Naive B cell (primary cell): ENCODE results near the gene RER1. TPM values are rescaled to one million over a fixed set of nuclear protein-coding genes. Genes with fewer than 3 reads are reported as not detected.

Source experiments
- ATAC-seq, 2 donors: fragments of 150-1000 bp; cut with Tn5 transposase; 2 replicates each; pipeline ENCODE4 v1.10.0; 2021; ENCODE audit warnings: low read depth in 2 of 2, mild to moderate bottlenecking in 2 of 2, moderate library complexity in 2 of 2
- DNase-seq: peaks from one replicate; pipeline ENCODE4 v3.0.0; 2022
- H3K27ac Mint-ChIP-seq, 6 donors: one replicate each; pipeline ENCODE4 v1.8.0; 2020 to 2022; ENCODE audit warnings: mild to moderate bottlenecking in 6 of 6, mixed read lengths in 6 of 6, moderate library complexity in 5 of 6, inconsistent platforms in 2 of 6
- H3K27me3 Mint-ChIP-seq, 3 donors: one replicate each; pipeline ENCODE4 v1.8.0; 2021 to 2022; ENCODE audit warnings: mixed read lengths in 3 of 3, mild to moderate bottlenecking in 1 of 3
- H3K36me3 Mint-ChIP-seq, 2 donors: one replicate each; pipeline ENCODE4 v1.8.0; 2020 to 2022; ENCODE audit warnings: mixed read lengths in 2 of 2, inconsistent platforms in 1 of 2, mild to moderate bottlenecking in 1 of 2
- H3K4me1 Mint-ChIP-seq, 3 donors: one replicate each; pipeline ENCODE4 v1.8.0; 2020 to 2022; ENCODE audit warnings: mixed read lengths in 3 of 3, inconsistent platforms in 1 of 3, mild to moderate bottlenecking in 1 of 3, moderate library complexity in 1 of 3
- H3K4me3 Mint-ChIP-seq, 8 donors: one replicate each; pipeline ENCODE4 v1.8.0; 2020 to 2022; ENCODE audit warnings: mild to moderate bottlenecking in 8 of 8, mixed read lengths in 8 of 8, moderate library complexity in 8 of 8, inconsistent platforms in 2 of 8
- H3K9me3 Mint-ChIP-seq, 7 donors: one replicate each; pipeline ENCODE4 v1.8.0; 2020 to 2022; ENCODE audit warnings: mixed read lengths in 7 of 7, mild to moderate bottlenecking in 5 of 7, inconsistent platforms in 2 of 7, moderate library complexity in 1 of 7
- polyA plus RNA-seq, 6 donors: library from polyadenylated mRNA; unstranded; fragments of 300-500 nt; fragmentation: Illumina TruSeq; gene quantifications; one replicate each; pipeline ENCODE4 v1.2.3, GENCODE V29; 2021; ENCODE audit warnings: low read depth in 6 of 6

Gene RER1
- polyA plus RNA-seq, 6 donors from 2014 or later: 116 to 129 (median 121) TPM

- H3K9me3 Mint-ChIP-seq: peaks cover 0 to 18% (median 6%) of the 10 kb centered on the region in 7 donors
- no peak for ATAC-seq
- H3K27ac Mint-ChIP-seq: peak overlapping the region in 1 of 6 donors; percentile 90
- H3K4me3 Mint-ChIP-seq: no peak overlapping the region
- H3K27me3 Mint-ChIP-seq: no peaks in the 10 kb centered on the region
- no peak for DNase-seq
- H3K36me3 Mint-ChIP-seq: peaks cover 3 to 7% of the 10 kb centered on the region in 2 donors
- no peaks in the 10 kb centered on the region for H3K4me1 Mint-ChIP-seq
These were observed 32.7 kb upstream of the RER1 start for GRCh38 chr1:2358651-2359640.

DNA sequence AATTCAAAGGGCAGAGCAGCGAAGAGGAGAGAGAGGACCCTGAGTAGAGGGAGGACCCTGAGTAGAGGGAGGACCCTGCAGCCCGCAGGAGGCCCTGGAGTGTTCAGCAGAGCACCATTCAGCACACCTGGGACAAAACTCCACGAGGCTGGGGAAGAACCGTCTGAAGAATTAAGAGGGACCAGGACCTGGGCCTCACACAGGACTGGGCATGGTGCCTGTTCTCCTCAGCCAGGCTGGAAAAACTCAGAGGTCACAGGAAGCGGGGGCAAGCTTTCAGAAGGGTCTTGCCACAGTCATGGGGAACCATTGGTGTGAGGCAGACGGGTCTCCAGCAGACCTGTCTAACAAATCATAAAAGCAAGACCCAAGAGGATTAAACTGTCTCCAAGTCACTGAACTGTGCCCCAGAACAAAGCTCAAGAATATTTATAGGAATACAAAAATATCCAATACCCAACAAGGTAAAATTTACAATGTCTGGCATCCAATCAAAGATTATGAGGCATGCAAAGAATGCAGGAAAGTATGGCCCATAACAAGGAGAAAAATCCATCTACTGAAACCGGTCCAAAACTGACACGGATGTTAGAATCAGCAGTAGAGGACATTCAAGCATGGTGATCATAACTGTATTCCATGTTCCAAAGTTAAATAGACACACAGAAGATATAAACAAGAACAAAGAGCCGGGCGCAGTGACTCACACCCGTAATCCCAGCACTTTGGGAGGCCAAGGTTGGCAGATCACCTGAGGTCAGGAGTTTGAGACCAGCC lies 30.9 kb upstream of the RER1 start:
- peaks cover 0 to 19% (median 8%) of the 10 kb centered on the region in 7 donors for H3K9me3 Mint-ChIP-seq
- no peak for ATAC-seq
- peaks cover 3 to 7% of the 10 kb centered on the region in 2 donors for H3K36me3 Mint-ChIP-seq
- H3K4me3 Mint-ChIP-seq: no peak overlapping the region
- no peak overlapping the region for H3K27ac Mint-ChIP-seq
- DNase-seq: no peak
- H3K4me1 Mint-ChIP-seq: no peaks in the 10 kb centered on the region
- H3K27me3 Mint-ChIP-seq: no peaks in the 10 kb centered on the region

GRCh38 chr1:2363847-2364513 lies 27.7 kb upstream of the RER1 start:
- DNase-seq: no peak
- Mint-ChIP-seq H3K36me3 (peaks cover 3 to 7% of the 10 kb centered on the region in 2 donors), H3K9me3 (peaks cover 0 to 19% (median 8%) of the 10 kb centered on the region in 7 donors), H3K27me3 (no peaks in the 10 kb centered on the region), H3K4me3 (no peak overlapping the region), H3K27ac (peak overlapping the region in 1 of 6 donors; percentile 75), H3K4me1 (no peaks in the 10 kb centered on the region)
- ATAC-seq: no peak

- H3K9me3 Mint-ChIP-seq: peaks cover 0 to 10% (median 6%) of the 10 kb centered on the region in 7 donors
- H3K4me3 Mint-ChIP-seq: no peak overlapping the region
- peak overlapping the region in 1 of 6 donors; percentile 86 for H3K27ac Mint-ChIP-seq
- no peaks in the 10 kb centered on the region for H3K4me1 Mint-ChIP-seq
- peaks cover 0 to 7% of the 10 kb centered on the region in 2 donors for H3K36me3 Mint-ChIP-seq
- DNase-seq (no peak), ATAC-seq (no peak)
- no peaks in the 10 kb centered on the region for H3K27me3 Mint-ChIP-seq
These were observed 23.4 kb upstream of the RER1 start for GRCh38 chr1:2368053-2368744.

GRCh38 chr1:2372551-2373490 lies 18.8 kb upstream of the RER1 start:
- ATAC-seq: no peak

GRCh38 chr1:2373551-2374251 lies 17.9 kb upstream of the RER1 start:
- peaks cover 0 to 4% of the 10 kb centered on the region in 2 donors for H3K36me3 Mint-ChIP-seq
- DNase-seq (no peak), ATAC-seq (no peak)
- no peak overlapping the region for H3K27ac Mint-ChIP-seq
- H3K9me3 Mint-ChIP-seq: no peaks in the 10 kb centered on the region
- H3K27me3 Mint-ChIP-seq: no peaks in the 10 kb centered on the region
- H3K4me3 Mint-ChIP-seq: no peak overlapping the region
- no peaks in the 10 kb centered on the region for H3K4me1 Mint-ChIP-seq

More at GRCh38 chr1:2372551-2373490, 18.8 kb upstream of the RER1 start:
- peaks cover 0 to 4% of the 10 kb centered on the region in 2 donors for H3K36me3 Mint-ChIP-seq
- no peak for DNase-seq
- no peaks in the 10 kb centered on the region for H3K4me1 Mint-ChIP-seq
- no peak overlapping the region for H3K27ac Mint-ChIP-seq
- no peaks in the 10 kb centered on the region for H3K27me3 Mint-ChIP-seq
- no peaks in the 10 kb centered on the region for H3K9me3 Mint-ChIP-seq
- H3K4me3 Mint-ChIP-seq: no peak overlapping the region

DNA sequence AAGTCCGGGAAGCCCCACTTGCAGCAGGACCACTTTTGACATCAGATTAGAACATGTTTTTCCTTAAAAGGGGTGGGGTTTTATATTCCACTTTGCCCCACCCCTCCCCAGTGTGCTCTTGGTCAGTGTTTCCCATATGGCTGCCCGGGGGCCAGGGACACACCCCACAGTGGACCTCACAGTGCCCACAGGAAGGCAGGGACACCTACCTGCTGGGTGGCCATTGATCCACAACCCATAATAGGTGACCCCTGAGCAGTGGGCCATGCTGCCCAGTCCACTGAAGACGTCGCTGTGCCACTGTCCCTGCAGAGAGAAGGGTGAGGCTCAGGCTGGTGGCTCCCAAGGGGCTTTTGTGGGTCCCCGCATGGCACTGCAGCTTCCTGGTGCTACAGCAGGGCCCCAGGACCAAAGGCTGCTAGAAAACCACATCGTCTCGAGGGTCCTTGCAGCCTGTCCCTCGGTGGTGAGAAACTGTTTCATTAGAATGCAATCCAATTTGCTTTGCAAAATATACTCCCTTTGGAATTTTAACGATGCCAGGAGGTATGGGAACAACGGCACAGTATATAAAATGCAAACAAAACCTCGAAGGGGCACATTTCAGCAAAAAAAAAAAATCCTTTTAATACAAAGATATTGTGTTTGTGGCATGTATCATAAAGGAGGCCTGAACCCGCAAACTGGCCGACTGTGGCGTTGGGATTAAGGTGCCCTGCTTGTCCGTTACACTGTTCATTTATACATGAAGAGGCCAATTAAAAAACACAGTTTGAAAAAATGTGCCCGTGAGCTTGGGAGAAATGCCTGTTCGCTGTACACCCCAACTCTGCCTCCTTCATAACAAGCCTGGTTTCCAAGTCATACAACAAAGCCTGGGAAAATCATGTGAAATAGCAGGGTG lies 17.1 kb upstream of the RER1 start:
- peaks cover 0 to 4% of the 10 kb centered on the region in 2 donors for H3K36me3 Mint-ChIP-seq
- no peak overlapping the region for H3K27ac Mint-ChIP-seq
- no peak for DNase-seq
- no peak overlapping the region for H3K4me3 Mint-ChIP-seq
- ATAC-seq: no peak
- peaks cover 7 to 8% (median 8%) of the 10 kb centered on the region in 3 donors for H3K4me1 Mint-ChIP-seq
- H3K27me3 Mint-ChIP-seq: no peaks in the 10 kb centered on the region
- no peaks in the 10 kb centered on the region for H3K9me3 Mint-ChIP-seq

DNA sequence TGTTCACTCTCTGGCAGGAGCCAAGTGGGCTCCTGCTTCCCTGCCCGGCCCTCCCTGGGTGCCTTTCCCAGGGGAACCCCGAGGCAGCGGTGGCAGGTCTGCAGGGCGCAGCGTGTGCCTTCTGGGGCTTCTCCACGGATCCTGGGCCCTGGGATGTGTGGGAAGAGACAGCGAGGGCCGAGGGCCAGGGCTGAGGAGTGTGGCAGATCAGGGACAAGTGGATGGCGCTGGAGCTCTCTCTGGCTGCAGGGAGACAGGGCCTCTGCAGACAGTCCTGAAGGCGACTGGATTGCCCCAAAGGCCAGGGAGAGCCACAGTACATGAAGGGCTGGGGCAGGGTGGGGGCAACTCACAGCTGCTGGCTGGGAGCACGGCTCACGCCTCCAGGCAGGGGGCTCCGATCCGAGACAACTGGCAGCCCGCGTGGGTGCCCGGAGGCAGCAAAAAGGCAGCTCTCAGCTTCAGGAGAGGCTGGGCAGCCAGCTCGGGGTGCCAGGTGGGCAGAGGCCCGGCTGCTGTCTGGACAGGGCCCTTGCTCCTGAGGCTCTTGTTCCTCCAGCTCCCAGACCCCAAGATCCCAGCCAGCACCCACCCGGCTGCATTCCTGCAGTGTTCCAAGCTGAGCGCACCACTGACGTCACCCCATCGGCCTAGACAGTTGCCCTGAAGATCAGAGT lies 16.3 kb upstream of the RER1 start:
- H3K9me3 Mint-ChIP-seq: no peaks in the 10 kb centered on the region
- peaks cover 8 to 16% (median 13%) of the 10 kb centered on the region in 3 donors for H3K4me1 Mint-ChIP-seq
- DNase-seq: no peak
- H3K36me3 Mint-ChIP-seq: peaks cover 0 to 4% of the 10 kb centered on the region in 2 donors
- no peak overlapping the region for H3K27ac Mint-ChIP-seq
- ATAC-seq: no peak
- no peak overlapping the region for H3K4me3 Mint-ChIP-seq
- no peaks in the 10 kb centered on the region for H3K27me3 Mint-ChIP-seq

DNA sequence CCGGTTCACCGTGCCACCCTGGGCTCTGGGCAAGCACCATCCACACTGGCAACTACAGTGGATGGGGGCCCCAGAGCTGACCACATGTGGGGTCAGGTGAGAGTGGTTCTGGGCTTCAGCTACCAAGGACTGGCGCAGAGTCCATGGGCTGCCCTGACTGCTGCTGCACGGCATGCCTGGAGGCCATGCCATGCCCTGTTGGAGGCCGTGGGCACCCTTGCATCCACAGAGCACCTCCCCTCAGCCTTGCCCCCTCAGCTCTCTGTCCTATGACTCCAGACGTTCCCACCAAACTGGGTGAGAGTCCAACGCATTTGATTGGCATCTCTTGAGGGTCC lies 15.7 kb upstream of the RER1 start:
- Mint-ChIP-seq H3K4me1 (peaks cover 8 to 19% (median 13%) of the 10 kb centered on the region in 3 donors), H3K4me3 (no peak overlapping the region), H3K27ac (no peak overlapping the region), H3K27me3 (no peaks in the 10 kb centered on the region), H3K9me3 (no peaks in the 10 kb centered on the region), H3K36me3 (peaks cover 0 to 4% of the 10 kb centered on the region in 2 donors)
- ATAC-seq (no peak), DNase-seq (no peak)

- DNase-seq (no peak), ATAC-seq (no peak)
- Mint-ChIP-seq H3K27me3 (no peaks in the 10 kb centered on the region), H3K36me3 (peaks cover 0 to under 1% of the 10 kb centered on the region in 2 donors), H3K9me3 (no peaks in the 10 kb centered on the region), H3K4me3 (no peak overlapping the region), H3K4me1 (peaks cover 8 to 19% (median 13%) of the 10 kb centered on the region in 3 donors), H3K27ac (no peak overlapping the region)
These were observed 15.3 kb upstream of the RER1 start for GRCh38 chr1:2376261-2376741.
